ENCODE data around the gene ADGRV1. TPM values are rescaled to one million over a fixed set of nuclear protein-coding genes. Genes with fewer than 3 reads are reported as not detected.

The ADGRV1 gene
- total and polyA plus RNA-seq, 9 of the 15 experiments (the other 6 are each of a cell fraction or from before 2014, with no cell fraction given) = 21.7 to 156 (median 58.2) TPM

GRCh38 chr5:90658620-90659019 is 100.0 kb downstream of the ADGRV1 start (continued):
- TF ChIP-seq, protein P1, sequence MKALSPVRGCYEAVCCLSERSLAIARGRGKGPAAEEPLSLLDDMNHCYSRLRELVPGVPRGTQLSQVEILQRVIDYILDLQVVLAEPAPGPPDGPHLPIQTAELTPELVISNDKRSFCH (CRISPR knock-in tag; IDR thresholded peaks at IDR 0.05) = no peak
- TF ChIP-seq, protein P1 (tag; IDR thresholded peaks at IDR 0.05) = no peak
- TF ChIP-seq ATF7 (IDR thresholded peaks at IDR 0.05) (peak; percentile 55; the same call in 1 of the 2 replicates), ZBTB43 (CRISPR knock-in tag; IDR thresholded peaks at IDR 0.05) (no peak), IRF2 (CRISPR knock-in tag; IDR thresholded peaks at IDR 0.05) (no peak), GTF2E2 (tag; IDR thresholded peaks at IDR 0.05) (no peak), DLX4 (CRISPR knock-in tag; IDR thresholded peaks at IDR 0.05) (no peak), ZSCAN29 (IDR thresholded peaks at IDR 0.05) (no peak), PCBP1 (IDR thresholded peaks at IDR 0.05; ENCODE audit: low read depth, low read length, poor library complexity, severe bottlenecking) (no peak), RBM15 (IDR thresholded peaks at IDR 0.05; ENCODE audit: insufficient read depth, low read length) (no peak), SOX6 (IDR thresholded peaks at IDR 0.05) (peak; percentile 90), ZNF561 (CRISPR knock-in tag; conservative IDR thresholded peaks at IDR 0.05) (no peak), PYGO2 (tag; IDR thresholded peaks at IDR 0.05) (0 out of 2 replicates have a peak, but pooled peaks have one; percentile 55), ESRRA (IDR thresholded peaks at IDR 0.05; ENCODE audit: borderline replicate concordance, low read depth) (no peak), NR0B1 (IDR thresholded peaks at IDR 0.05; ENCODE audit: partially characterized antibody) (no peak), ZKSCAN8 (CRISPR knock-in tag; IDR thresholded peaks at IDR 0.05) (0 out of 2 replicates have a peak, but pooled peaks have one; percentile 20), DMBX1 (CRISPR knock-in tag; IDR thresholded peaks at IDR 0.05; ENCODE audit: borderline replicate concordance) (peak; percentile 86), PTRF (tag; IDR thresholded peaks at IDR 0.05) (no peak), MAFF (IDR thresholded peaks at IDR 0.05; ENCODE audit: low read length) (no peak), ZNF707 (CRISPR knock-in tag; conservative IDR thresholded peaks at IDR 0.05) (no peak), POU5F1 (IDR thresholded peaks at IDR 0.05; ENCODE audit: borderline replicate concordance, low read depth, low read length, partially characterized antibody) (no peak)
- TF ChIP-seq, protein P2, sequence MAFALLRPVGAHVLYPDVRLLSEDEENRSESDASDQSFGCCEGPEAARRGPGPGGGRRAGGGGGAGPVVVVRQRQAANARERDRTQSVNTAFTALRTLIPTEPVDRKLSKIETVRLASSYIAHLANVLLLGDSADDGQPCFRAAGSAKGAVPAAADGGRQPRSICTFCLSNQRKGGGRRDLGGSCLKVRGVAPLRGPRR (CRISPR knock-in tag; IDR thresholded peaks at IDR 0.05) = no peak
- TF ChIP-seq, protein P3, sequence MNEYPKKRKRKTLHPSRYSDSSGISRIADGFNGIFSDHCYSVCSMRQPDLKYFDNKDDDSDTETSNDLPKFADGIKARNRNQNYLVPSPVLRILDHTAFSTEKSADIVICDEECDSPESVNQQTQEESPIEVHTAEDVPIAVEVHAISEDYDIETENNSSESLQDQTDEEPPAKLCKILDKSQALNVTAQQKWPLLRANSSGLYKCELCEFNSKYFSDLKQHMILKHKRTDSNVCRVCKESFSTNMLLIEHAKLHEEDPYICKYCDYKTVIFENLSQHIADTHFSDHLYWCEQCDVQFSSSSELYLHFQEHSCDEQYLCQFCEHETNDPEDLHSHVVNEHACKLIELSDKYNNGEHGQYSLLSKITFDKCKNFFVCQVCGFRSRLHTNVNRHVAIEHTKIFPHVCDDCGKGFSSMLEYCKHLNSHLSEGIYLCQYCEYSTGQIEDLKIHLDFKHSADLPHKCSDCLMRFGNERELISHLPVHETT (CRISPR knock-in tag; conservative IDR thresholded peaks at IDR 0.05 in 1 of 2, IDR thresholded peaks at IDR 0.05 in 1 of 2) = no peak; a peak in 2 of 4 replicates

Measured in K562 (cell line).